ENCODE data around the gene ACTR1A.

DNA sequence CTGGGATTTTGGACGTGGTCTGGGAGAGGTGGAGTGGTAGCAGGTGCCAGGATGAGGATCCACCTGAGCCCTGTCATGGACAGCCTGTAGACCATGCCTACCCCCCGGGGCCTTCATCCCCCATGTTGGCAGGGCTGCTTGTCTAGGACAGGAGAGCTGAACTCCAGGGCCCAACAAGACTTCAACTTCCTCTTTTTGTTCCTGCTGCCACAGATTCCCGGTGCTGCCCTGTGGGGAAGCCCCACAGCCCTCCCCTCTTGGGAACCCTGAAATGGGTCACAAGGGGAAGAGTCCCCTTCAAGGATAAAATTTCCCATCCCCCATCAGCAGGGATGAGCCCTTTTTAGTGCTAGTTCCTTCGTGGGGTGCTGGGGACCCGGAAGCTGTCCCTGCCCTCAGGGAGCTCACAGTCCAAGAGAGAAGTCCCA lies 68.9 kb downstream of the ACTR1A start:
- TF ChIP-seq POLR2AphosphoS5 (IDR thresholded peaks at IDR 0.05; ENCODE audit: borderline replicate concordance, low read depth, low read length) (no peak), EZH2 (IDR thresholded peaks at IDR 0.05) (no peak)

All from SK-N-MC (cell line).